H1 (cell line): ENCODE measurements around the gene MYO18A. TPM values are rescaled to one million over a fixed set of nuclear protein-coding genes. Genes with fewer than 3 reads are reported as not detected.

Experiments
- CTCF ChIA-PET: fragments of 300-600 bp; sonication (Branson Sonifier 250); formaldehyde crosslinking; loops from one replicate; lab custom pipeline; 2021; ENCODE audit not compliant: partially characterized antibody; lab: Charles Lee
- POLR2A ChIA-PET: fragments of 300-600 bp; sonication (Branson Sonifier 250); formaldehyde crosslinking; loops from one replicate; lab custom pipeline; 2021; ENCODE audit warnings: inconsistent platforms; ENCODE audit not compliant: partially characterized antibody; lab: Charles Lee
- DNase-seq, 2 experiments: peaks; one replicate each; pipeline versions ENCODE4 v3.0.0 to v3.0.0-alpha.2; 2010 to 2022; ENCODE audit warnings: low spot score in 2 of 2, low read depth in 1 of 2, mixed read lengths in 1 of 2
- FAIRE-seq: peaks from 2 replicates; lab custom pipeline; 2011; peaks lifted over from hg19 to GRCh38; lab: Jason Lieb, UNC
- H2AFZ ChIP-seq: 2 replicates; pipeline ENCODE4 v1.8.1; 2012; ENCODE audit warnings: low read length, inconsistent platforms
- H2AK5ac ChIP-seq: 2 replicates; pipeline ENCODE4 v1.6.1; 2013; ENCODE audit warnings: low read depth, low read length
- H2BK120ac ChIP-seq: replicated peaks from 2 replicates; pipeline ENCODE3; 2013; ENCODE audit warnings: low read depth, low read length, inconsistent platforms
- H2BK12ac ChIP-seq: 2 replicates; pipeline ENCODE4 v1.6.1; 2013; ENCODE audit warnings: low read depth, low read length
- H2BK15ac ChIP-seq: 2 replicates; pipeline ENCODE4 v1.6.1; 2013; ENCODE audit warnings: low read length
- H2BK20ac ChIP-seq: 2 replicates; pipeline ENCODE4 v1.6.1; 2013; ENCODE audit warnings: low read length
- H2BK5ac ChIP-seq: 2 replicates; pipeline ENCODE4 v1.6.1; 2013; ENCODE audit warnings: low read depth, low read length
- H3K14ac ChIP-seq: 2 replicates; pipeline ENCODE4 v1.6.1; 2013; ENCODE audit warnings: inconsistent platforms; ENCODE audit not compliant: insufficient read length
- H3K18ac ChIP-seq: 2 replicates; pipeline ENCODE4 v1.6.1; 2013; ENCODE audit warnings: low read length; ENCODE audit errors: extremely low read depth
- H3K23ac ChIP-seq: 2 replicates; pipeline ENCODE4 v1.6.1; 2013; ENCODE audit warnings: inconsistent platforms; ENCODE audit not compliant: insufficient read length
- H3K23me2 ChIP-seq: 2 replicates; pipeline ENCODE4 v1.6.1; 2013; ENCODE audit warnings: low read depth, low read length
- H3K27ac ChIP-seq: 2 replicates; pipeline ENCODE4 v1.6.1; 2011; ENCODE audit warnings: low read depth, low read length, inconsistent platforms
- H3K27me3 ChIP-seq, 4 experiments: replicated peaks in 1 of 4; 1 replicate in 1 of 4; 2 replicates in 3 of 4; pipeline versions ENCODE4 v1.6.1 to v1.8.1; 2011 to 2013; ENCODE audit warnings: low read length in 3 of 4, mild to moderate bottlenecking in 3 of 4, inconsistent platforms in 2 of 4, mixed read lengths in 2 of 4, moderate library complexity in 1 of 4; ENCODE audit not compliant: control insufficient read depth in 3 of 4, insufficient read depth in 3 of 4; ENCODE audit errors: extremely low read depth in 1 of 4
- H3K36me3 ChIP-seq, 4 experiments: 2 replicates each; pipeline versions ENCODE4 v1.6.1 to v1.8.1; 2011 to 2013; ENCODE audit warnings: mild to moderate bottlenecking in 4 of 4, low read length in 3 of 4, moderate library complexity in 2 of 4, control low read depth in 1 of 4, inconsistent platforms in 1 of 4; ENCODE audit not compliant: insufficient read depth in 4 of 4, control insufficient read depth in 2 of 4
- H3K4ac ChIP-seq: replicated peaks from 2 replicates; pipeline ENCODE3; 2013; ENCODE audit warnings: low read length, low read depth, mixed read lengths, inconsistent platforms; ENCODE audit not compliant: insufficient read length
- H3K4me1 ChIP-seq, 4 experiments: replicated peaks in 1 of 4; 1 replicate in 1 of 4; 2 replicates in 3 of 4; pipeline versions ENCODE4 v1.6.1 to v1.8.1; 2011 to 2013; ENCODE audit warnings: low read length in 3 of 4, inconsistent platforms in 2 of 4, mixed read lengths in 1 of 4; ENCODE audit not compliant: insufficient read depth in 4 of 4, control insufficient read depth in 3 of 4
- H3K4me2 ChIP-seq, 2 experiments: 2 replicates each; pipeline versions ENCODE4 v1.6.1 to v1.8.1; 2011 to 2013; ENCODE audit warnings: low read depth in 2 of 2, low read length in 2 of 2, control low read depth in 1 of 2, inconsistent platforms in 1 of 2, mild to moderate bottlenecking in 1 of 2; ENCODE audit not compliant: insufficient read depth in 1 of 2
- H3K4me3 ChIP-seq, 4 experiments: fragments of 200-600, 300-600 bp in 1 of 4; sonication (generic), shearing (Covaris generic), sonication (Bioruptor Twin) in 1 of 4; 2 replicates each; pipeline versions ENCODE4 v1.5.1 to v1.8.1; 2011 to 2016; ENCODE audit warnings: low read length in 4 of 4, low read depth in 3 of 4, control low read depth in 2 of 4, inconsistent platforms in 2 of 4, mild to moderate bottlenecking in 2 of 4, mixed read lengths in 1 of 4, moderate library complexity in 1 of 4; ENCODE audit not compliant: insufficient read depth in 2 of 4; ENCODE audit errors: extremely low read depth in 1 of 4
- H3K56ac ChIP-seq: replicated peaks from 2 replicates; pipeline ENCODE3; 2013; ENCODE audit warnings: low read depth, mild to moderate bottlenecking, mixed read lengths, low read length, inconsistent platforms; ENCODE audit not compliant: insufficient read length
- H3K79me1 ChIP-seq: 2 replicates; pipeline ENCODE4 v1.6.1; 2013; ENCODE audit warnings: low read depth, low read length, control low read depth
- H3K79me2 ChIP-seq, 2 experiments: 2 replicates each; pipeline versions ENCODE4 v1.6.1 to v1.8.1; 2012 to 2013; ENCODE audit warnings: low read length in 2 of 2, mild to moderate bottlenecking in 2 of 2, inconsistent platforms in 1 of 2; ENCODE audit not compliant: insufficient read depth in 2 of 2, control insufficient read depth in 1 of 2
- H3K9ac ChIP-seq, 4 experiments: replicated peaks in 1 of 4; 1 replicate in 1 of 4; 2 replicates in 3 of 4; pipeline versions ENCODE4 v1.6.1 to v1.8.1; 2011 to 2013; ENCODE audit warnings: low read depth in 3 of 4, low read length in 3 of 4, control low read depth in 2 of 4, mild to moderate bottlenecking in 2 of 4, moderate library complexity in 2 of 4, inconsistent platforms in 1 of 4; ENCODE audit errors: extremely low read depth in 1 of 4
- H3K9me3 ChIP-seq, 2 experiments: 2 replicates each; pipeline versions ENCODE4 v1.6.1 to v1.8.1; 2012 to 2013; ENCODE audit warnings: mild to moderate bottlenecking in 2 of 2, moderate library complexity in 2 of 2, control low read depth in 1 of 2, inconsistent platforms in 1 of 2, low read depth in 1 of 2, low read length in 1 of 2, mixed read lengths in 1 of 2; ENCODE audit not compliant: insufficient read depth in 2 of 2
- H4K20me1 ChIP-seq, 2 experiments: replicated peaks in 1 of 2; 2 replicates each; pipeline versions ENCODE3 to v1.8.1; 2011 to 2013; ENCODE audit warnings: inconsistent platforms in 2 of 2, low read length in 2 of 2, mild to moderate bottlenecking in 1 of 2; ENCODE audit not compliant: insufficient read depth in 2 of 2, control insufficient read depth in 1 of 2
- H4K5ac ChIP-seq: 2 replicates; pipeline ENCODE4 v1.6.1; 2013; ENCODE audit warnings: low read length, low read depth, mixed read lengths, inconsistent platforms; ENCODE audit not compliant: insufficient read length
- H4K8ac ChIP-seq: 2 replicates; pipeline ENCODE4 v1.8.0; 2013; ENCODE audit warnings: mild to moderate bottlenecking, moderate library complexity, low read length, inconsistent platforms; ENCODE audit not compliant: insufficient read depth; ENCODE audit errors: extremely low read depth
- H4K91ac ChIP-seq: replicated peaks from 2 replicates; pipeline ENCODE3; 2013; ENCODE audit warnings: low read length, mixed read lengths, inconsistent platforms; ENCODE audit not compliant: insufficient read length
- CEBPB ChIP-seq: IDR thresholded peaks from 2 replicates; pipeline ENCODE4 v1.6.1; 2012; ENCODE audit warnings: low read depth, low read length
- HDAC2 ChIP-seq, 2 experiments: fragments of 300-600 bp in 1 of 2; sonication (generic) in 1 of 2; IDR thresholded peaks; 2 replicates each; pipeline ENCODE4 v1.6.1; 2011 to 2012; ENCODE audit warnings: low read depth in 2 of 2, low read length in 2 of 2, mild to moderate bottlenecking in 2 of 2, moderate library complexity in 2 of 2, borderline replicate concordance in 1 of 2, inconsistent platforms in 1 of 2
- RFX5 ChIP-seq: IDR thresholded peaks from 2 replicates; pipeline ENCODE4 v1.6.1; 2011; ENCODE audit warnings: low read depth, low read length, improper control_type of control experiment, borderline replicate concordance
- WGBS, 2 experiments: shearing (Covaris generic) in 1 of 2; methylation state at CpG; one replicate each; pipeline versions ENCODE4 v1.1.6 to v1.1.7; 2013 to 2015; ENCODE audit warnings: low lambda C conversion rate in 2 of 2, mixed read lengths in 2 of 2, inconsistent platforms in 1 of 2, low coverage in 1 of 2, missing lambda C conversion rate in 1 of 2; ENCODE audit not compliant: insufficient replicate concordance in 2 of 2, insufficient coverage in 1 of 2, insufficient read length in 1 of 2; ENCODE audit errors: extremely low coverage in 1 of 2, missing lambda C conversion rate in 1 of 2; 5-methylcytosine and 5-hydroxymethylcytosine counted together
- polyA plus RNA-seq, 7 experiments: library from polyadenylated mRNA; depleted of rRNA in 3 of 7; stranded (reverse) in 5 of 7; unstranded in 2 of 7; fragments of >200 nt in 5 of 7; fragments of 200-250 nt in 2 of 7; gene quantifications; 1 replicate in 5 of 7; 2 replicates in 1 of 7; 4 replicates in 1 of 7; pipeline versions ENCODE4 v1.2.1 to v1.2.3, GENCODE V29; 2011 to 2013; ENCODE audit warnings: missing spikeins in 2 of 7, mixed read lengths in 2 of 7
- total RNA-seq: library from RNA; stranded (reverse); fragmentation: NEBNext Ultra II Directional; extraction: Animal tissue kit (Norgen Biotek cat#: 25700); gene quantifications from 2 replicates; pipeline ENCODE4 v1.2.1, GENCODE V29; 2021

The MYO18A gene
- total and polyA plus RNA-seq, 2 of the 8 experiments (the other 6 are each of a cell fraction or from before 2014, with no cell fraction given) = 7.6 to 43.8 TPM

GRCh38 chr17:29076087-29076486 is 104.1 kb downstream of the MYO18A start:
- Histone ChIP-seq H3K9me3 (no peaks in the 10 kb centered on the region), H2AFZ (no peak overlapping the region), H4K20me1 (no peaks in the 10 kb centered on the region), H3K23ac (no peak overlapping the region), H3K18ac (no peak overlapping the region), H3K79me1 (no peaks in the 10 kb centered on the region), H2BK15ac (no peak overlapping the region), H3K27me3 (no peaks in the 10 kb centered on the region), H3K4me2 (no peak overlapping the region), H4K91ac (no peak overlapping the region), H3K9ac (no peak overlapping the region), H3K4me3 (no peak overlapping the region), H2AK5ac (peak overlapping the region; percentile 41; the same call in 1 of the 2 replicates), H3K14ac (no peak overlapping the region), H3K79me2 (no peaks in the 10 kb centered on the region), H4K8ac (no peak overlapping the region), H4K5ac (no peak overlapping the region), H3K56ac (no peak overlapping the region), H2BK12ac (peak overlapping the region; percentile 88; the same call in 1 of the 2 replicates), H2BK120ac (no peak overlapping the region), H3K23me2 (no peaks in the 10 kb centered on the region), H3K36me3 (peaks cover 0 to 13% (median 5%) of the 10 kb centered on the region in 4 experiments; a peak in 3 of 8 replicates), H3K27ac (no peak overlapping the region), H3K4ac (no peak overlapping the region), H3K4me1 (peaks cover 8 to 24% (median 18%) of the 10 kb centered on the region in 4 experiments), H2BK5ac (no peak overlapping the region), H2BK20ac (no peak overlapping the region)
- FAIRE-seq = no peak
- no peak for DNase-seq
- POLR2A ChIA-PET = interaction anchor here (1.0 to 2.9 kb wide), 9 partner anchors 9 to 123 kb away, joined by 3 to 7 read pairs (median 4); no protein-coding TSS in a partner anchor
- CTCF ChIA-PET = interaction anchor here (0.8 to 4.7 kb wide), 8 partner anchors 11 to 123 kb away, joined by 3 to 30 read pairs (median 3); no protein-coding TSS in a partner anchor
- 87% methylated on average over 6 of the region's 6 CpGs; no CpG with 5 or more reads in 1 of the 2 experiments for WGBS, 2 experiments
- TF ChIP-seq RFX5 = no peak
- no peak for TF ChIP-seq HDAC2 (IDR thresholded peaks at IDR 0.05; ENCODE audit: borderline replicate concordance in 1 of 2, low read depth in 2 of 2, low read length in 2 of 2)
- TF ChIP-seq CEBPB = no peak
